ENCODE results near the gene DENND4B. TPM values are rescaled to one million over a fixed set of nuclear protein-coding genes. Genes with fewer than 3 reads are reported as not detected.

Gene DENND4B
- total and polyA plus RNA-seq, 10 of the 15 experiments (the other 5 are each of a cell fraction or from before 2014, with no cell fraction given), result 12.0 to 74.8 (median 22.7) TPM

DNA sequence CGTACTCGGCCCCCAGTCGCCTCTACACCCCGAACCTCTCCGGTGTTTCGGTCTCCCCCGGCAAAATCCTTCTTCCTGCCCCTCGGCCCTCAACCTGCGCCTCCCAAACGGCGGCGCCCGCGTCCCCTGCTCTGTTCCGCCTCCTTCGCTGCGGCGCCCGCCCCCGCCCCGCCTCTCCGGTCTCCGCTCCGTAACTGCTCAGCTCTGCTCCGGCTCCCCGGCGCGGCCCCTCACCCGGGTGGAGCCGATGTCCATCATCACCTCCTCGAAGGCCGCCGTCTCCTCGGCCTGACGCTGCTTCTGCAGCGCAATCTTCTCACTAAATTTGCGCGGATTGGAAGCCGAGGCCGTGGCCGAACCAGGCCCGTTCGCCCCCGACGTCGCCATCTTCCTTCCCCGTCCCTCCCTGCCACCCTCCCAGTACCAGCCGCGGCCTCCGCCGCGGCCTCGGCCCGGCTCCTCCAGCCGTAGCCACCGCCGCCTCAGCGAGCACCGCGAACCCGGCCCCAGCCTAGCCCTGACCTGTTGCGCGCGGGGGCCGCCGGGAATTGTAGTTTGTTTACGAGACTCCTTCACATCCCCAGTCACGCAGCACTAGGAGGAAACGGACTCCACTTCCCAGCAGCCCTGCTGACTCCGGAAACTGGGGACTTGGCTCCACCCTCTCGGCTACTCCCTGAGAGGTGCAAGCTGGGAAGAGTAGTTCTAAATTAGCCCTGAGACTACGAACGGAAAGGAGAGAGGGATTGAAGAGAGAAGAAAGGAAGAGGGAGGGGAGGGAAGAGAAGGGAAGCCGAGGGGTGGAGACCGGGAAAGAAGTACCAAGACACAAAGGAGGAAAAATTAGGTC lies 11.8 kb upstream of the DENND4B start, which contains the start of gene CRTC2 (continued):
- 0 out of 2 replicates have a peak, but pooled peaks have one; percentile 37 for TF ChIP-seq SIN3A (IDR thresholded peaks at IDR 0.05; ENCODE audit: low read depth, low read length)
- TF ChIP-seq NFYB (IDR thresholded peaks at IDR 0.05; ENCODE audit: insufficient read depth, low read depth, low read length), result no peak
- peak; percentile 76 for TF ChIP-seq MXI1 (IDR thresholded peaks at IDR 0.05; ENCODE audit: low read depth, low read length)
- TF ChIP-seq RFX5 (IDR thresholded peaks at IDR 0.05; ENCODE audit: low read depth, low read length), result no peak
- TF ChIP-seq BRCA1 (IDR thresholded peaks at IDR 0.05; ENCODE audit: low read depth, low read length), result no peak
- no peak for TF ChIP-seq IRF5 (IDR thresholded peaks at IDR 0.05; ENCODE audit: borderline replicate concordance)
- no peak for TF ChIP-seq MEF2B (IDR thresholded peaks at IDR 0.05; ENCODE audit: partially characterized antibody, poor library complexity, severe bottlenecking)
- peak; percentile 94 for TF ChIP-seq ZBTB40 (IDR thresholded peaks at IDR 0.05; ENCODE audit: borderline replicate concordance)
- TF ChIP-seq MEF2A (IDR thresholded peaks at IDR 0.05; ENCODE audit: insufficient read depth, low read depth, low read length), result 0 out of 2 replicates have a peak, but pooled peaks have one; percentile 52
- TF ChIP-seq MTA2 (IDR thresholded peaks at IDR 0.05; ENCODE audit: low read depth), result peak; percentile 35; the same call in 1 of the 2 replicates
- TF ChIP-seq, protein P1, sequence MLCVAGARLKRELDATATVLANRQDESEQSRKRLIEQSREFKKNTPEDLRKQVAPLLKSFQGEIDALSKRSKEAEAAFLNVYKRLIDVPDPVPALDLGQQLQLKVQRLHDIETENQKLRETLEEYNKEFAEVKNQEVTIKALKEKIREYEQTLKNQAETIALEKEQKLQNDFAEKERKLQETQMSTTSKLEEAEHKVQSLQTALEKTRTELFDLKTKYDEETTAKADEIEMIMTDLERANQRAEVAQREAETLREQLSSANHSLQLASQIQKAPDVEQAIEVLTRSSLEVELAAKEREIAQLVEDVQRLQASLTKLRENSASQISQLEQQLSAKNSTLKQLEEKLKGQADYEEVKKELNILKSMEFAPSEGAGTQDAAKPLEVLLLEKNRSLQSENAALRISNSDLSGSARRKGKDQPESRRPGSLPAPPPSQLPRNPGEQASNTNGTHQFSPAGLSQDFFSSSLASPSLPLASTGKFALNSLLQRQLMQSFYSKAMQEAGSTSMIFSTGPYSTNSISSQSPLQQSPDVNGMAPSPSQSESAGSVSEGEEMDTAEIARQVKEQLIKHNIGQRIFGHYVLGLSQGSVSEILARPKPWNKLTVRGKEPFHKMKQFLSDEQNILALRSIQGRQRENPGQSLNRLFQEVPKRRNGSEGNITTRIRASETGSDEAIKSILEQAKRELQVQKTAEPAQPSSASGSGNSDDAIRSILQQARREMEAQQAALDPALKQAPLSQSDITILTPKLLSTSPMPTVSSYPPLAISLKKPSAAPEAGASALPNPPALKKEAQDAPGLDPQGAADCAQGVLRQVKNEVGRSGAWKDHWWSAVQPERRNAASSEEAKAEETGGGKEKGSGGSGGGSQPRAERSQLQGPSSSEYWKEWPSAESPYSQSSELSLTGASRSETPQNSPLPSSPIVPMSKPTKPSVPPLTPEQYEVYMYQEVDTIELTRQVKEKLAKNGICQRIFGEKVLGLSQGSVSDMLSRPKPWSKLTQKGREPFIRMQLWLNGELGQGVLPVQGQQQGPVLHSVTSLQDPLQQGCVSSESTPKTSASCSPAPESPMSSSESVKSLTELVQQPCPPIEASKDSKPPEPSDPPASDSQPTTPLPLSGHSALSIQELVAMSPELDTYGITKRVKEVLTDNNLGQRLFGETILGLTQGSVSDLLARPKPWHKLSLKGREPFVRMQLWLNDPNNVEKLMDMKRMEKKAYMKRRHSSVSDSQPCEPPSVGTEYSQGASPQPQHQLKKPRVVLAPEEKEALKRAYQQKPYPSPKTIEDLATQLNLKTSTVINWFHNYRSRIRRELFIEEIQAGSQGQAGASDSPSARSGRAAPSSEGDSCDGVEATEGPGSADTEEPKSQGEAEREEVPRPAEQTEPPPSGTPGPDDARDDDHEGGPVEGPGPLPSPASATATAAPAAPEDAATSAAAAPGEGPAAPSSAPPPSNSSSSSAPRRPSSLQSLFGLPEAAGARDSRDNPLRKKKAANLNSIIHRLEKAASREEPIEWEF (IDR thresholded peaks at IDR 0.05; ENCODE audit: insufficient replicate concordance, low read depth, low read length), result no peak
- TF ChIP-seq, protein P2, sequence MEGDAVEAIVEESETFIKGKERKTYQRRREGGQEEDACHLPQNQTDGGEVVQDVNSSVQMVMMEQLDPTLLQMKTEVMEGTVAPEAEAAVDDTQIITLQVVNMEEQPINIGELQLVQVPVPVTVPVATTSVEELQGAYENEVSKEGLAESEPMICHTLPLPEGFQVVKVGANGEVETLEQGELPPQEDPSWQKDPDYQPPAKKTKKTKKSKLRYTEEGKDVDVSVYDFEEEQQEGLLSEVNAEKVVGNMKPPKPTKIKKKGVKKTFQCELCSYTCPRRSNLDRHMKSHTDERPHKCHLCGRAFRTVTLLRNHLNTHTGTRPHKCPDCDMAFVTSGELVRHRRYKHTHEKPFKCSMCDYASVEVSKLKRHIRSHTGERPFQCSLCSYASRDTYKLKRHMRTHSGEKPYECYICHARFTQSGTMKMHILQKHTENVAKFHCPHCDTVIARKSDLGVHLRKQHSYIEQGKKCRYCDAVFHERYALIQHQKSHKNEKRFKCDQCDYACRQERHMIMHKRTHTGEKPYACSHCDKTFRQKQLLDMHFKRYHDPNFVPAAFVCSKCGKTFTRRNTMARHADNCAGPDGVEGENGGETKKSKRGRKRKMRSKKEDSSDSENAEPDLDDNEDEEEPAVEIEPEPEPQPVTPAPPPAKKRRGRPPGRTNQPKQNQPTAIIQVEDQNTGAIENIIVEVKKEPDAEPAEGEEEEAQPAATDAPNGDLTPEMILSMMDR (IDR thresholded peaks at IDR 0.05 in 2 of 3, conservative IDR thresholded peaks at IDR 0.05 in 1 of 3; ENCODE audit: control insufficient read depth in 2 of 3, extremely low read depth in 1 of 3, insufficient read depth in 1 of 3, low read depth in 3 of 3, low read length in 3 of 3), result 0 out of 6 replicates have a peak, but pooled peaks of 1 of the 3 experiments have one; percentile 4
- TF ChIP-seq CBX3 (IDR thresholded peaks at IDR 0.05; ENCODE audit: borderline replicate concordance, low read depth), result no peak
- peak in 1 of 2 experiments; percentile 76; a peak in 1 of 3 replicates for TF ChIP-seq EGR1 (IDR thresholded peaks at IDR 0.05; ENCODE audit: borderline replicate concordance in 1 of 2, low read depth in 2 of 2, low read length in 2 of 2)

Measured in GM12878 (cell line).